T-cell (primary cell): ENCODE data around the gene PERM1. TPM values are rescaled to one million over a fixed set of nuclear protein-coding genes. Genes with fewer than 3 reads are reported as not detected.

Source experiments
- ATAC-seq, 4 experiments: fragments of 200-7000 bp in 3 of 4; fragments of 150-1000 bp in 1 of 4; cut with Tn5 transposase; replicated peaks in 1 of 4; 1 replicate in 3 of 4; 2 replicates in 1 of 4; pipeline ENCODE4 v1.10.0; 2021; ENCODE audit warnings: moderate library complexity in 3 of 4, mild to moderate bottlenecking in 2 of 4, moderate number of reproducible peaks in 1 of 4
- CTCF ChIA-PET, 2 donors: fragments of 300-600 bp; sonication (Branson Sonifier 250); formaldehyde crosslinking; loops; one replicate each; lab custom pipeline; 2022; ENCODE audit warnings: antibody characterized with exemption in 2 of 2; lab: Charles Lee
- POLR2A ChIA-PET, 2 donors: fragments of 300-600 bp; sonication (Branson Sonifier 250); formaldehyde crosslinking; loops; one replicate each; lab custom pipeline; 2022; ENCODE audit warnings: antibody characterized with exemption in 2 of 2; lab: Charles Lee
- DNase-seq, 35 experiments: peaks; one replicate each; pipeline versions ENCODE4 v3.0.0 to v3.0.0-alpha.2; 2013 to 2023
- H3K27ac ChIP-seq: one replicate; pipeline ENCODE4 v1.5.1; 2013; ENCODE audit warnings: low read length
- H3K27me3 ChIP-seq, 2 experiments: replicated peaks in 1 of 2; 1 replicate in 1 of 2; 2 replicates in 1 of 2; pipeline versions ENCODE4 v1.6.1 to v1.7.0; 2013; ENCODE audit warnings: low read length in 1 of 2, mixed read lengths in 1 of 2; ENCODE audit not compliant: control insufficient read depth in 2 of 2, insufficient read depth in 2 of 2; ENCODE audit errors: extremely low read depth in 1 of 2
- H3K36me3 ChIP-seq, 2 donors: 1 replicate in 1 of 2; 2 replicates in 1 of 2; pipeline versions ENCODE4 v1.6.1 to v1.7.0; 2013; ENCODE audit warnings: low read length in 1 of 2; ENCODE audit not compliant: control insufficient read depth in 2 of 2, insufficient read depth in 1 of 2; ENCODE audit errors: extremely low read depth in 1 of 2
- H3K4me1 ChIP-seq, 2 experiments: 1 replicate in 1 of 2; 2 replicates in 1 of 2; pipeline versions ENCODE4 v1.6.1 to v1.7.0; 2013; ENCODE audit warnings: low read length in 2 of 2, mixed read lengths in 1 of 2; ENCODE audit not compliant: insufficient read depth in 2 of 2, control insufficient read depth in 1 of 2; ENCODE audit errors: extremely low read depth in 1 of 2
- H3K4me3 ChIP-seq, 2 donors: 1 replicate in 1 of 2; 2 replicates in 1 of 2; pipeline versions ENCODE4 v1.5.1 to v1.7.0; 2013; ENCODE audit warnings: mild to moderate bottlenecking in 2 of 2, low read length in 1 of 2, moderate library complexity in 1 of 2; ENCODE audit not compliant: control insufficient read depth in 1 of 2; ENCODE audit errors: extremely low read depth in 1 of 2
- H3K9me3 ChIP-seq: 2 replicates; pipeline ENCODE4 v1.7.0; 2013
- H3K27ac Mint-ChIP-seq, 2 donors: one replicate each; pipeline ENCODE4 v1.8.0; 2020 to 2021; ENCODE audit warnings: mild to moderate bottlenecking in 2 of 2, mixed read lengths in 2 of 2
- H3K27me3 Mint-ChIP-seq, 2 donors: one replicate each; pipeline ENCODE4 v1.8.0; 2021 to 2022; ENCODE audit warnings: mixed read lengths in 2 of 2
- H3K36me3 Mint-ChIP-seq: one replicate; pipeline ENCODE4 v1.8.0; 2021; ENCODE audit warnings: mixed read lengths
- H3K4me1 Mint-ChIP-seq, 3 donors: one replicate each; pipeline ENCODE4 v1.8.0; 2020 to 2022; ENCODE audit warnings: mixed read lengths in 3 of 3, mild to moderate bottlenecking in 1 of 3
- H3K4me3 Mint-ChIP-seq, 3 donors: one replicate each; pipeline ENCODE4 v1.8.0; 2020 to 2022; ENCODE audit warnings: mild to moderate bottlenecking in 3 of 3, mixed read lengths in 3 of 3, moderate library complexity in 3 of 3
- H3K9me3 Mint-ChIP-seq, 3 donors: one replicate each; pipeline ENCODE4 v1.8.0; 2020 to 2022; ENCODE audit warnings: mixed read lengths in 3 of 3
- WGBS: methylation state at CpG from one replicate; pipeline ENCODE4 v1.1.5; 2013; ENCODE audit warnings: missing lambda C conversion rate; ENCODE audit not compliant: insufficient coverage; 5-methylcytosine and 5-hydroxymethylcytosine counted together
- total RNA-seq, 35 experiments: library from RNA in 6 of 35; stranded (reverse) in 6 of 35; fragments of 120-200 nt in 1 of 35; gene quantifications; one replicate each; pipeline versions ENCODE4 v1.2.1 to v1.2.4 and lab custom pipeline; 2013 to 2026

PERM1 gene
- total RNA-seq, 5 donors from 2014 or later (not counting 1 experiment from before 2014, with no cell fraction given): not detected

GRCh38 chr1:942864-943533 is 38.9 kb downstream of the PERM1 start:
- H3K9me3 ChIP-seq: no peaks in the 10 kb centered on the region
- H3K27me3 ChIP-seq: peaks cover 0 to 56% of the 10 kb centered on the region in 2 experiments
- H3K36me3 ChIP-seq: peaks cover 15 to 18% of the 10 kb centered on the region in 2 donors
- CTCF ChIA-PET: no interaction called here
- H3K27ac Mint-ChIP-seq: no peak overlapping the region
- H3K27ac ChIP-seq: no peak overlapping the region
- peak overlapping the region in 1 of 3 donors; percentile 6 for H3K4me3 Mint-ChIP-seq
- POLR2A ChIA-PET: no interaction called here
- WGBS: 17% methylated on average over 10 of the region's 27 CpGs
- peaks cover 11 to 26% of the 10 kb centered on the region in 2 donors for H3K27me3 Mint-ChIP-seq
- H3K36me3 Mint-ChIP-seq: peaks cover 20% of the 10 kb centered on the region
- peak in 2 of 4 experiments; percentile 1 to 15 for ATAC-seq
- H3K4me1 ChIP-seq: peaks cover 11 to 32% of the 10 kb centered on the region in 2 experiments
- H3K9me3 Mint-ChIP-seq: no peaks in the 10 kb centered on the region
- no peak overlapping the region for H3K4me3 ChIP-seq
- DNase-seq: no peak
- H3K4me1 Mint-ChIP-seq: peaks cover 5 to 12% (median 9%) of the 10 kb centered on the region in 3 donors

- H3K4me1 ChIP-seq: peaks cover 11 to 32% of the 10 kb centered on the region in 2 experiments
- WGBS: 1% methylated on average over 48 of the region's 48 CpGs
- no peak overlapping the region for H3K27ac ChIP-seq
- Mint-ChIP-seq H3K9me3 (no peaks in the 10 kb centered on the region), H3K4me3 (peak overlapping the region in 1 of 3 donors; percentile 6), H3K27ac (no peak overlapping the region), H3K4me1 (peaks cover 5 to 12% (median 9%) of the 10 kb centered on the region in 3 donors), H3K36me3 (peaks cover 19% of the 10 kb centered on the region), H3K27me3 (peaks cover 15 to 30% of the 10 kb centered on the region in 2 donors)
- DNase-seq (no peak), ATAC-seq (peak in 3 of 4 experiments; percentile 12 to 15 (median 14))
- POLR2A ChIA-PET: no interaction called here
- H3K27me3 ChIP-seq: peaks cover 0 to 62% of the 10 kb centered on the region in 2 experiments
- H3K9me3 ChIP-seq: no peaks in the 10 kb centered on the region
- H3K36me3 ChIP-seq: peaks cover 9 to 12% of the 10 kb centered on the region in 2 donors
- CTCF ChIA-PET: no interaction called here
- no peak overlapping the region for H3K4me3 ChIP-seq
These were observed 39.5 kb downstream of the PERM1 start for GRCh38 chr1:942411-942821.

- DNase-seq (no peak), ATAC-seq (peak; percentile 13 to 31 (median 25))
- ChIA-PET CTCF (no interaction called here), POLR2A (no interaction called here)
- under 1% methylated on average over 75 of the region's 98 CpGs for WGBS
- peaks cover 0 to 66% of the 10 kb centered on the region in 2 experiments for H3K27me3 ChIP-seq
- Mint-ChIP-seq H3K4me1 (peaks cover 5 to 12% (median 9%) of the 10 kb centered on the region in 3 donors), H3K4me3 (peak overlapping the region; percentile 64 to 80 (median 66)), H3K27me3 (peaks cover 15 to 31% of the 10 kb centered on the region in 2 donors), H3K27ac (no peak overlapping the region), H3K36me3 (peaks cover 14% of the 10 kb centered on the region), H3K9me3 (no peaks in the 10 kb centered on the region)
- no peak overlapping the region for H3K4me3 ChIP-seq
- peaks cover 6 to 8% of the 10 kb centered on the region in 2 donors for H3K36me3 ChIP-seq
- peaks cover 11 to 32% of the 10 kb centered on the region in 2 experiments for H3K4me1 ChIP-seq
- no peak overlapping the region for H3K27ac ChIP-seq
- no peaks in the 10 kb centered on the region for H3K9me3 ChIP-seq
These were observed 40.1 kb downstream of the PERM1 start for GRCh38 chr1:941588-942383.

GRCh38 chr1:941015-941587 is 40.8 kb downstream of the PERM1 start:
- Histone ChIP-seq H3K9me3 (no peaks in the 10 kb centered on the region), H3K4me1 (peaks cover 11 to 32% of the 10 kb centered on the region in 2 experiments), H3K4me3 (peak overlapping the region; percentile 16 to 64), H3K36me3 (peaks cover 6 to 8% of the 10 kb centered on the region in 2 donors), H3K27ac (no peak overlapping the region), H3K27me3 (peaks cover 0 to 72% of the 10 kb centered on the region in 2 experiments)
- POLR2A ChIA-PET: no interaction called here
- no peak overlapping the region for H3K27ac Mint-ChIP-seq
- DNase-seq (no peak), ATAC-seq (peak; percentile 5 to 13 (median 7))
- WGBS: 6% methylated on average over 36 of the region's 36 CpGs
- H3K9me3 Mint-ChIP-seq: no peaks in the 10 kb centered on the region
- H3K36me3 Mint-ChIP-seq: peaks cover 13% of the 10 kb centered on the region
- peaks cover 5 to 12% (median 9%) of the 10 kb centered on the region in 3 donors for H3K4me1 Mint-ChIP-seq
- peaks cover 15 to 34% of the 10 kb centered on the region in 2 donors for H3K27me3 Mint-ChIP-seq
- CTCF ChIA-PET: interaction anchor here in 1 of 2 donors (0.7 kb wide), 1 partner anchor 36 kb away, joined by 3 read pairs; no protein-coding TSS in a partner anchor
- peak overlapping the region; percentile 64 to 80 (median 66) for H3K4me3 Mint-ChIP-seq

- Histone ChIP-seq H3K36me3 (peaks cover 2 to 8% of the 10 kb centered on the region in 2 donors), H3K27ac (no peak overlapping the region), H3K9me3 (no peaks in the 10 kb centered on the region), H3K4me3 (peak overlapping the region; percentile 16 to 64), H3K27me3 (peaks cover 0 to 80% of the 10 kb centered on the region in 2 experiments), H3K4me1 (peaks cover 11 to 38% of the 10 kb centered on the region in 2 experiments)
- ATAC-seq (peak; percentile 21 to 38 (median 32)), DNase-seq (peak in 1 of 35 experiments; percentile 47)
- WGBS: under 1% methylated on average over 76 of the region's 86 CpGs
- peaks cover 17 to 38% of the 10 kb centered on the region in 2 donors for H3K27me3 Mint-ChIP-seq
- POLR2A ChIA-PET: no interaction called here
- peak overlapping the region; percentile 53 to 80 (median 64) for H3K4me3 Mint-ChIP-seq
- no peaks in the 10 kb centered on the region for H3K9me3 Mint-ChIP-seq
- CTCF ChIA-PET: interaction anchor here in 1 of 2 donors (0.7 kb wide), 1 partner anchor 35 kb away, joined by 3 read pairs; no protein-coding TSS in a partner anchor
- H3K36me3 Mint-ChIP-seq: peaks cover 6% of the 10 kb centered on the region
- H3K4me1 Mint-ChIP-seq: peaks cover 5 to 12% (median 9%) of the 10 kb centered on the region in 3 donors
- no peak overlapping the region for H3K27ac Mint-ChIP-seq
These were observed 41.5 kb downstream of the PERM1 start for GRCh38 chr1:940107-941014.
